Upper lobe of right lung (tissue), 1 donor: ENCODE results near the gene TMLHE. TPM values are rescaled to one million over a fixed set of nuclear protein-coding genes. Genes with fewer than 3 reads are reported as not detected.
"Not testable (repeated sequence)": the region's sequence is repeated elsewhere in the genome, so short reads cannot be mapped to it uniquely, and the experiment has no call there.

Experiments
- ATAC-seq: fragments of 200-7000 bp; cut with Tn5 transposase; one replicate; pipeline ENCODE4 v1.9.1; 2020; ENCODE audit warnings: mild to moderate bottlenecking, moderate library complexity
- DNase-seq: peaks from one replicate; pipeline ENCODE4 v3.0.0-alpha.2; 2020
- H3K27ac ChIP-seq: fragments of 200-600 bp; one replicate; pipeline ENCODE4 v1.8.0; 2022
- H3K27me3 ChIP-seq: fragments of 200-600 bp; one replicate; pipeline ENCODE4 v1.8.0; 2022; ENCODE audit warnings: mild to moderate bottlenecking
- H3K36me3 ChIP-seq: fragments of 200-600 bp; one replicate; pipeline ENCODE4 v1.8.0; 2022
- H3K4me1 ChIP-seq: fragments of 200-600 bp; one replicate; pipeline ENCODE4 v1.8.0; 2022
- H3K4me3 ChIP-seq: fragments of 200-600 bp; one replicate; pipeline ENCODE4 v1.8.0; 2022; ENCODE audit warnings: mild to moderate bottlenecking
- H3K9me3 ChIP-seq: fragments of 200-600 bp; one replicate; pipeline ENCODE4 v1.8.0; 2022
- intact Hi-C: fragments of 100-400 bp; cut with DNase I; formaldehyde crosslinking; loops from one replicate; pipeline ENCODE4 v1.11.0; 2022
- total RNA-seq: library from RNA; stranded (reverse); fragmentation: NEBNext Ultra II Directional; extraction: Animal tissue kit (Norgen Biotek cat#: 25700); gene quantifications from one replicate; pipeline ENCODE4 v1.2.1, GENCODE V29; 2021
- TF ChIP-seq, protein P1 (sequence below): fragments of 200-600 bp; IDR thresholded peaks from one replicate; pipeline ENCODE4 v1.8.0; 2022; ENCODE audit warnings: antibody characterized with exemption
- donor health status: DM: no; HTN: yes; CAD: no; lungs with severe emphysema.

The TMLHE gene
- total RNA-seq, 1 donor from 2014 or later = 14.2 TPM

DNA sequence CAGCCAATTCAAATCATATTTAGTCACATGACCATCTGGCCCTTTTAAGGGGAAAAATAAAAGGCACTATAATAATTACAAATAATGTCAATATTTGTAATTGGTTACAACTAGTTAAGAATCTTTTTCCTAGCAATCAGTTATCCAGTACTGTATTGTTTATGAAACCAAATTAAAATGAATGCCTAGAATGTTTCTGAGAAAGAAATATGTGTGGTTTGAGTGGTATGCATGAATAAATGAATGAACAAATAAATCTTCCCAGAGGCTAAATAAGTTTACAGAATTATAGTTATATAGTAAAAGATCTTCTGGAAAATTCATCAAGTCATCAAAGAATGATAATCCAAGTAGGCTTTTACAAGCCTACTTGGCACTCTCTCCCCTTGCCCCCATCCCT is 98.5 kb downstream of the TMLHE start:
- no peaks in the 10 kb centered on the region for H3K36me3 ChIP-seq
- H3K4me3 ChIP-seq = no peak overlapping the region
- no peak overlapping the region for H3K27ac ChIP-seq
- ATAC-seq = no peak
- H3K27me3 ChIP-seq = no peaks in the 10 kb centered on the region
- H3K4me1 ChIP-seq = no peaks in the 10 kb centered on the region
- TF ChIP-seq, protein P1, sequence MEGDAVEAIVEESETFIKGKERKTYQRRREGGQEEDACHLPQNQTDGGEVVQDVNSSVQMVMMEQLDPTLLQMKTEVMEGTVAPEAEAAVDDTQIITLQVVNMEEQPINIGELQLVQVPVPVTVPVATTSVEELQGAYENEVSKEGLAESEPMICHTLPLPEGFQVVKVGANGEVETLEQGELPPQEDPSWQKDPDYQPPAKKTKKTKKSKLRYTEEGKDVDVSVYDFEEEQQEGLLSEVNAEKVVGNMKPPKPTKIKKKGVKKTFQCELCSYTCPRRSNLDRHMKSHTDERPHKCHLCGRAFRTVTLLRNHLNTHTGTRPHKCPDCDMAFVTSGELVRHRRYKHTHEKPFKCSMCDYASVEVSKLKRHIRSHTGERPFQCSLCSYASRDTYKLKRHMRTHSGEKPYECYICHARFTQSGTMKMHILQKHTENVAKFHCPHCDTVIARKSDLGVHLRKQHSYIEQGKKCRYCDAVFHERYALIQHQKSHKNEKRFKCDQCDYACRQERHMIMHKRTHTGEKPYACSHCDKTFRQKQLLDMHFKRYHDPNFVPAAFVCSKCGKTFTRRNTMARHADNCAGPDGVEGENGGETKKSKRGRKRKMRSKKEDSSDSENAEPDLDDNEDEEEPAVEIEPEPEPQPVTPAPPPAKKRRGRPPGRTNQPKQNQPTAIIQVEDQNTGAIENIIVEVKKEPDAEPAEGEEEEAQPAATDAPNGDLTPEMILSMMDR = no peak
- intact Hi-C loops = no loop called here
- no peaks in the 10 kb centered on the region for H3K9me3 ChIP-seq
- DNase-seq = no peak

DNA sequence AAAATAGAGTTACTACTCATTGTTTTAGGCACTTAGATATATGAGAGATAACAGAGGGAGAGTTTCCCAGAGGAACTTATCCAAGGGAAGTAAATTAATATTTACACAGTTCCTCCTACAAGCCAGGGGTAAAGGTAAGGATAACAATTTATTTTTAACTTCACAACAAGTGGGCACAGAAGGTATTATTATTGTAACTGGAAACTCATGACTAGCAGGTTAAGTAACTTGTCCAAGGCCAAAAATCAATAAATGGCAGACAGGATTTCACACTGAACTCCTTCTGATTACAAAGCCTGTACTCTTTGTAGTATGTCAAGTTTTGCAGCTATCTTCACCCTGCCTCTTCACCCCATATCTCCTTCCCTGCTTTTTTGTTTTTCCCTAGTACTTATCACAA is 107.5 kb downstream of the TMLHE start:
- H3K4me3 ChIP-seq = no peak overlapping the region
- no peaks in the 10 kb centered on the region for H3K27me3 ChIP-seq
- ATAC-seq (no peak), DNase-seq (no peak)
- H3K4me1 ChIP-seq = no peaks in the 10 kb centered on the region
- intact Hi-C loops = no loop called here
- TF ChIP-seq, protein P1 = no peak
- H3K27ac ChIP-seq = no peak overlapping the region
- H3K9me3 ChIP-seq = no peaks in the 10 kb centered on the region
- no peaks in the 10 kb centered on the region for H3K36me3 ChIP-seq

DNA sequence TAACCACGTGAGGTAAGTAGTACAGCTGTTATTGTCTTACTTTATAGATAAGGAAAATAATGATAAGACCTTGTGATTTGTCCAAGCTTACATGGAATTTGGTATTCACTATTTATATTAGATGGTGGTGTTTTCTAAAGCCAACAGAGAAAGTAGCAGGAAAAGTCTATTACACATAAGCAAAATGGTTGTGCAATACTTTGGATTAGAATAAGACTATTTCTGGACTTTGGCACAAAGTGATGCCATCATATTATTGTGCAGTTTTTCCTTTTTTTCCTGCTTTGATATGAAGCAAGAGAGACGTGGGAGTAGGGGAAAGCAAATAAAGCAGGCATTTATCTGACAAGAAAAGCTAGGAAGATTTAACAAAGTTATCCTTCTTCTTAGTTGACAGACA is 117.6 kb downstream of the TMLHE start:
- intact Hi-C loops, H3K9me3 ChIP-seq, H3K4me1 ChIP-seq, H3K27ac ChIP-seq, H3K4me3 ChIP-seq, DNase-seq, ATAC-seq, H3K27me3 ChIP-seq, H3K36me3 ChIP-seq: not testable (repeated sequence)

DNA sequence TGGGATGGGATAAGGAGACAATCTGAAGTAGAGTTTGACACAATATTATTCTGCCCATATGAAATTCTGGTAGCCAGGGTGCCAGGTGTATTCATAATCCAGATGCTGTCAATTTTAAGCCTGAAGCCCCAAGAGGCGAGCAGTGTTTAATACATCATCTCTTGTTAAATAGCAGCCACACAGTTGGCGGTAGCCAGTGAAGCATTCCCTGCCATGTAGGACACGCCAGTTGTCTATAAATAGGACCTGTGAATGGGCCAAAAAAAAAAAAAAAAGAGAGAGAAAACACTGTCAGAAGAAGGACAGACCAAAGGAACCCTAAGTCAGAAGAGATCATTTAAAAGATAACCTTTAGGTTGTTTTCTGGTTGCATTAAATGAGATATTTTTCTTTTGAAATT is 121.3 kb downstream of the TMLHE start:
- H3K9me3 ChIP-seq, H3K27ac ChIP-seq, H3K36me3 ChIP-seq, DNase-seq, ATAC-seq, H3K4me1 ChIP-seq, H3K4me3 ChIP-seq, H3K27me3 ChIP-seq, intact Hi-C loops: not testable (repeated sequence)

DNA sequence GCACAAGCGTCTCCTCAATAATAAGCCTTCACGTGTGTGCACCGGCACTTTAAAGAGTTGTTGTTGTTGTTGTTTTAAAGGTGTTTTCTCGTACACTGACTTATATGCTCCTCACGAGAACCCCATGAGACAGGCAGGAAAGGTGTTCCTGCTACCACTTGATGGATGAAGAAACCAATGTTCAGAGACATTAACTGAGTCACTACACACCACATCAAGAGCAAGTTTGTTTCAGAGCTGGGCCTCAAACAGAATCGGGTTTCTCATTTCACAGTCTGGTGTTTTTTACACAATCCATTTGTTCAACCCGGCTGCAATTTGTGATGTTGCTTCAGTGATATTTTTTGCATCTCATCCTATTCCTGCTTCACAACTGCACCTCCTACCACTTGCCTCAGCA is 135.6 kb downstream of the TMLHE start:
- H3K4me1 ChIP-seq, H3K27me3 ChIP-seq, DNase-seq: not testable (repeated sequence)

DNA sequence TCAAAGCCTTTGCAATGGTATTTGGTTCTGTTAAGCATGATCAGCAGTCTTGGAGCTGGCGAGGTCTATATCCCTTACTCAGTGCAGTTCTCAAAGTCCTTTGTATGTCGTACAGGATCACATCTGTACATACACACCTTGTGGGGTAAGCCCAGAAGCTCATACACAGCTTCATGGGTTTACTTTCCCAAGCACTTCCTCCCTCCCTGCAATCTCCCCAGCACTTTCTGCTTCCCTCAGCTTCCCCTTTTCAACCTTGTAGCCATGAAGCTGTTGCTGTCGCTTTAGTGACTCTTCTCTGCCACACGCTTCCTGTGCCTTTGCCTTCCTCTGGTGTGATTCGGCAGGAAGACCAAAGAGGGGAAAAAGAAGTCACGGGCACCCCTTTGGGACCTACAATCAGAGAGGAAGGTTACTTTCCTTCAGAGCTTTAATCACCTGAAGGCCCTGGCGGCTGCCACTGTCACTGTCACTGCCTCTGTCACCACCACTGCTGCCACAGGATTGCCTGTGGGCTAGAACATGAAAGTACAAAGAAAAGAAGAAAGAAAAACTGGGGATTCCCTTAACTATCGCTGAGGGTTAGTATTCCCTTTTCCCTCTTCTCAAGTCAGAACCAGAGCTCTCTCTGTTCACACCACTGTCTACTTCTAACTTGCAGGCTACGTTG is 146.3 kb downstream of the TMLHE start:
- intact Hi-C loops, H3K4me1 ChIP-seq, H3K27me3 ChIP-seq, H3K4me3 ChIP-seq, H3K27ac ChIP-seq, H3K36me3 ChIP-seq, H3K9me3 ChIP-seq, DNase-seq: not testable (repeated sequence)
- peak; percentile 76 for ATAC-seq

More for the DNA sequence above, 135.6 kb downstream of the TMLHE start:
- ATAC-seq, H3K4me3 ChIP-seq, intact Hi-C loops, H3K27ac ChIP-seq, H3K9me3 ChIP-seq, H3K36me3 ChIP-seq: not testable (repeated sequence)

DNA sequence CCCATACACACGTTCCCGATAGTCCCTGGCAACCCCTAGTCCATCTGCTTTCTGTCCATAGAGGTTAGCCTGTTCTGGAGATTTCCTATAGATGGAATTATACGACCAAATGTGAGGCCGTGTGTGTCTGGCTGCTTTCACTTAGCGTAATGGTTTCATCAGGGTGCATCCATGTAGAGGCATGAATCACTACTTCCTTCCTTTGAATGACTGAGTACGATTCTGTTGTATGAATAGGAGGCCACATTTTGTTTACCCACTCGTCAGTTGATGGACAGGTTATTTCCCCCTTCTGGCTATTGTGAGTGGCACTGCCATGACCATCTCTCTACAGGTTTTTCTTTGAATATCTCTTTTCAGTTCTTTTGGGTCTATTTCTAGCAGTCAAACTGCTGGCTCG is 152.3 kb downstream of the TMLHE start:
- H3K27ac ChIP-seq, H3K4me1 ChIP-seq, H3K9me3 ChIP-seq, H3K27me3 ChIP-seq, H3K4me3 ChIP-seq, DNase-seq, H3K36me3 ChIP-seq, intact Hi-C loops: not testable (repeated sequence)
- peak; percentile 2 for ATAC-seq

DNA sequence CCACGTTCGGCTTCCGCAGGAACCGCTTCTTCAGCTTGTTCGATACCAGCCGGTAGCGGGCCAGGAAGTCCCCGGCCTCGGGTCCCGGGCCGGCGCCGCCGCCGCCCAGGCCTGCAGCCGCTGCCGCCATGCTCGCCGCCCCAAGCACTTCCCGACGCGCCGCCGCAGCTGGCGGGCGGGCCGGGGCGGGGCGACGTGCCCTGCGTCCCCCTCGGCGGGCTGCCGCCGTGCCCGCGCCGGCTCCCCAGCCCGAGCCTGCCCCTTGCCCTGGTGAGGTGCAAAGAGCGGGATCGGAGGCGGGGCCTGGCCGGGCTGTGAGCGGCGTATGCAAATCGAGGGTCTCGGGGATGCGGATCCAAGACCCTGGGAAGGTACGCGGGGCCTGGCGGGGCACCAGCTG is 154.3 kb downstream of the TMLHE start, which contains the start of gene F8A3:
Gene F8A3, minus strand, starts transcription at position 150 of the 400 bp plus-strand sequence. Its CDS starts 20 bp downstream, at position 130.
- peak; percentile 92 for ATAC-seq
- intact Hi-C loops, DNase-seq, H3K9me3 ChIP-seq, H3K27ac ChIP-seq, H3K27me3 ChIP-seq, H3K4me3 ChIP-seq, H3K4me1 ChIP-seq, H3K36me3 ChIP-seq: not testable (repeated sequence)

DNA sequence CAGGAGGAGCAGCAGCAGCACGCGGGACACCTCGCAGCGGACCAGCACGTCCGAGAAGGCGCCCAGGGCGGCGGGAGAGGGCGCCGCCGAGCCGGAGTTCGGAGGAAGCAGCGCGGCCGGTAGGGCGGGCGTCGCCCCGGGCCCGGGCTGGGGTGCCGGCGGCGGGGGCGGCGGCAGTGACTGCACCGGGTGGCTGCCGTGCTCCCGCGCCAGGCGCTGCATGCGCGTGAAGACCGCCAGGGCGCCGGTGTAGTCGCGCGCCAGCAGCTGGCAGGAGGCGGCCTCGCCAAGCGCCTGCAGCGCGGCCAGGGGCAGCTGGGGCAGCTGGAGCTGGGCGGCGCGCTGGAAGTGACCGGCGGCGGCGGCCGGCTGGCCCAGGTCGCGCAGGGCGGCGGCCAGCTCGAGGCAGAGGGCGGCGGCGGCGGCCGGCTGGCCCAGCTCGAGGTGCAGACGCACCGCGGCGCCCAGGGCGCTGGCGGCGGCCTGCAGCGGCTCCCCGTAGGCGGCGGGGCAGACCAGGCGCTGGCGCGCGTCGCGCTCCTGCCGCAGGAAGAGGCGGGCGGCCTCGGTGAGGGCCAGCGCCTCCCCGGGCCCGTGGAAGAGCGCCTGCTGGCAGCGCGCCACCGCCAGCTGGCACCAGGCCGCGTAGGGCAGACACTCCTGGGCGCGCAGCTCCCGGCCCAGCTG is 154.8 kb downstream of the TMLHE start:
- H3K4me3 ChIP-seq, intact Hi-C loops, H3K9me3 ChIP-seq, H3K27me3 ChIP-seq, DNase-seq, H3K27ac ChIP-seq, H3K36me3 ChIP-seq, H3K4me1 ChIP-seq: not testable (repeated sequence)
- peak; percentile 85 for ATAC-seq
